ENCODE results near the gene CADPS.

The CADPS gene

GRCh38 chr3:62553811-62554210 lies 321.4 kb downstream of the CADPS start:
- TF ChIP-seq, protein P1, sequence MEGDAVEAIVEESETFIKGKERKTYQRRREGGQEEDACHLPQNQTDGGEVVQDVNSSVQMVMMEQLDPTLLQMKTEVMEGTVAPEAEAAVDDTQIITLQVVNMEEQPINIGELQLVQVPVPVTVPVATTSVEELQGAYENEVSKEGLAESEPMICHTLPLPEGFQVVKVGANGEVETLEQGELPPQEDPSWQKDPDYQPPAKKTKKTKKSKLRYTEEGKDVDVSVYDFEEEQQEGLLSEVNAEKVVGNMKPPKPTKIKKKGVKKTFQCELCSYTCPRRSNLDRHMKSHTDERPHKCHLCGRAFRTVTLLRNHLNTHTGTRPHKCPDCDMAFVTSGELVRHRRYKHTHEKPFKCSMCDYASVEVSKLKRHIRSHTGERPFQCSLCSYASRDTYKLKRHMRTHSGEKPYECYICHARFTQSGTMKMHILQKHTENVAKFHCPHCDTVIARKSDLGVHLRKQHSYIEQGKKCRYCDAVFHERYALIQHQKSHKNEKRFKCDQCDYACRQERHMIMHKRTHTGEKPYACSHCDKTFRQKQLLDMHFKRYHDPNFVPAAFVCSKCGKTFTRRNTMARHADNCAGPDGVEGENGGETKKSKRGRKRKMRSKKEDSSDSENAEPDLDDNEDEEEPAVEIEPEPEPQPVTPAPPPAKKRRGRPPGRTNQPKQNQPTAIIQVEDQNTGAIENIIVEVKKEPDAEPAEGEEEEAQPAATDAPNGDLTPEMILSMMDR (IDR thresholded peaks at IDR 0.05; ENCODE audit: insufficient read depth, low read depth, low read length, missing control alignments) = no peak
- no peak for DNase-seq (ENCODE audit: low read depth)
- H3K4me3 ChIP-seq (ENCODE audit: low read depth, low read length) = no peak overlapping the region

GRCh38 chr3:62551556-62551955 lies 323.7 kb downstream of the CADPS start:
- TF ChIP-seq, protein P1 (IDR thresholded peaks at IDR 0.05; ENCODE audit: insufficient read depth, low read depth, low read length, missing control alignments) = no peak
- no peak overlapping the region for H3K4me3 ChIP-seq (ENCODE audit: low read depth, low read length)
- no peak for DNase-seq (ENCODE audit: low read depth)

DNA sequence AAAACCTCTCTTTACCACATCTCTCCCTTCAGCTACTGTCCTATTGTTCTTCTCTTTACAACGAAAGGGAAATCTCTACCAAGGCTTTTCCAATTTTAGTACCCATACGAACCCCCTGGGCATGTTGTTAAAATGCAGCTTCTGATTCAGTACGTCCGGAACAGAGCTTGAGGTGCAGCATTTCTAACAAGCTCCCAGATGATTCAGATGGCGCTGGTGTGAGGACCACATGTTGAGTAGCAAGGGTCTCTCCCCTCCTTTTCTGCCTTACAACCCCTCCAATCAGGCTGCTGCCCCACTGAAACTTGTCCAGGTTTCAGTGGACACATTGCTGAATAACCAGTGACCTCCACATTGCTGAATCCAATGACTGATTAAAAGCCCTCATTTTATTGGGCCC lies 324.8 kb downstream of the CADPS start:
- no peak for DNase-seq (ENCODE audit: low read depth)
- TF ChIP-seq, protein P1 (IDR thresholded peaks at IDR 0.05; ENCODE audit: insufficient read depth, low read depth, low read length, missing control alignments) = no peak
- no peak overlapping the region for H3K4me3 ChIP-seq (ENCODE audit: low read depth, low read length)

GRCh38 chr3:62548528-62549205 lies 326.5 kb downstream of the CADPS start:
- TF ChIP-seq, protein P1 (IDR thresholded peaks at IDR 0.05; ENCODE audit: insufficient read depth, low read depth, low read length, missing control alignments) = no peak
- no peak for DNase-seq (ENCODE audit: low read depth)
- no peak overlapping the region for H3K4me3 ChIP-seq (ENCODE audit: low read depth, low read length)

GRCh38 chr3:62546266-62546665 lies 328.9 kb downstream of the CADPS start:
- no peak overlapping the region for H3K4me3 ChIP-seq (ENCODE audit: low read depth, low read length)
- no peak for DNase-seq (ENCODE audit: low read depth)
- TF ChIP-seq, protein P1 (IDR thresholded peaks at IDR 0.05; ENCODE audit: insufficient read depth, low read depth, low read length, missing control alignments) = no peak

DNA sequence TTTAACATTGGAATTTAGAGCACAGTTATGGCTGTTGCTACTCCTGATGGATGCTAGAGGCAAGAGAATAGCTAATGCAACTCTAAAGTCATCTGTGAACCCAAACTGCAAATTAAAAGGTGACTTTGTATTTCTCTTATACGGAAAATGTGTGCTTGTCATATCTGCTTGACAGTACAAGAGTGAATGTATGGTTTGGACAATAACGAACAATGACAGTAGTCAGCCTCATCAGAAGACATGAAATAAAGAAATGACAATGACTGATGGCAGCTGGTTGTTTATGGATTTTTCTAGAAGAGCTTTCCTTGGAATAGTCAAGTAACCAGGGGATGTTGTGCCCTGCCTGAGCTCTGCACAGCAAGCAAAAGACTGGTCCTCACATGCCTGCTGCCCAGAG lies 333.0 kb downstream of the CADPS start:
- H3K4me3 ChIP-seq (ENCODE audit: low read depth, low read length) = no peak overlapping the region
- no peak for DNase-seq (ENCODE audit: low read depth)
- TF ChIP-seq, protein P1 (IDR thresholded peaks at IDR 0.05; ENCODE audit: insufficient read depth, low read depth, low read length, missing control alignments) = no peak

DNA sequence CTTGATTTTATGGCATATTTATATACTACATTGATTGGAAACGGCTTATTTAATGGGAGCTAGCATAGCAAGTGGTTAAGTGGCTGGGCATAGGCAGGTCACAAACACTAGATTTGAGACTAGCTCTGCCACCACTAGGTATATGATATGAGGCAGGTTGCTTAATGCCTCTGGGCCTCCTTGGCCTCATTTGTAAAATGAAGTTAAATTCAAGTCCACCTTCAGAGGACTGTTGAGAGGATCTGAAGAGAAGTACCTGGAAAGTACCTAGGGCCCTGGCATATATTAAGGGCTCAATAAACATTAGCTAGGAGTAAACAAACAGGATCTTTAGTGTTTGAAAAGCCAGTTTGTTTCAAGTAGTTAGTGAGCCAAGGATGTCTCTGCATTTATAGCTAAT lies 335.5 kb downstream of the CADPS start:
- TF ChIP-seq, protein P1 (IDR thresholded peaks at IDR 0.05; ENCODE audit: insufficient read depth, low read depth, low read length, missing control alignments) = no peak
- no peak for DNase-seq (ENCODE audit: low read depth)
- no peak overlapping the region for H3K4me3 ChIP-seq (ENCODE audit: low read depth, low read length)
